HepG2 (cell line): Measurements from ENCODE around the gene DAB2IP.

ENCODE experiments used
- FOSL1 ChIP-seq: sonication (generic); formaldehyde crosslinking; IDR thresholded peaks from 2 replicates; pipeline ENCODE4 v1.9.0; 2021; ENCODE audit warnings: missing genetic modification reagents, borderline replicate concordance
- FOXA1 ChIP-seq, 2 experiments: fragments of 450-650 bp in 1 of 2; sonication (generic) in 1 of 2; formaldehyde crosslinking in 1 of 2; IDR thresholded peaks; 2 replicates each; pipeline versions ENCODE4 v1.4.0 to v1.6.1; 2016 to 2020; ENCODE audit warnings: missing genetic modification reagents in 1 of 2
- GABPA ChIP-seq, 2 experiments: IDR thresholded peaks; 2 replicates each; pipeline ENCODE4 v1.6.1; 2011 to 2016; ENCODE audit warnings: low read depth in 2 of 2, low read length in 1 of 2, missing biosample characterization in 1 of 2, missing genetic modification characterization in 1 of 2
- JUNB ChIP-seq: sonication (generic); formaldehyde crosslinking; IDR thresholded peaks from 2 replicates; pipeline ENCODE4 v1.8.0; 2022; ENCODE audit warnings: missing genetic modification reagents, mild to moderate bottlenecking, borderline replicate concordance
- KLF9 ChIP-seq: IDR thresholded peaks from 2 replicates; pipeline ENCODE4 v1.6.1; 2016; ENCODE audit warnings: low read depth
- NR3C1 ChIP-seq: sonication (generic); formaldehyde crosslinking; IDR thresholded peaks from 2 replicates; pipeline ENCODE4 v1.4.0; 2020; ENCODE audit warnings: missing genetic modification reagents
- POLR2A ChIP-seq, 2 experiments: IDR thresholded peaks; 2 replicates each; pipeline ENCODE4 v1.6.1; 2011; ENCODE audit warnings: low read depth in 2 of 2, low read length in 2 of 2, mild to moderate bottlenecking in 1 of 2, moderate library complexity in 1 of 2; ENCODE audit not compliant: insufficient read depth in 1 of 2
- TCF12 ChIP-seq, 2 experiments: fragments of 450-650 bp in 1 of 2; sonication (generic) in 1 of 2; formaldehyde crosslinking in 1 of 2; IDR thresholded peaks; 2 replicates each; pipeline versions ENCODE4 v1.6.1 to v1.8.0; 2017 to 2022; ENCODE audit warnings: antibody characterized with exemption in 1 of 2, mild to moderate bottlenecking in 1 of 2, missing genetic modification reagents in 1 of 2, moderate library complexity in 1 of 2
- ZGPAT ChIP-seq: IDR thresholded peaks from 2 replicates; pipeline ENCODE4 v1.6.1; 2016; ENCODE audit warnings: mild to moderate bottlenecking
- ZNF547 ChIP-seq: sonication (generic); formaldehyde crosslinking; IDR thresholded peaks from 2 replicates; pipeline ENCODE4 v1.5.1; 2020; ENCODE audit warnings: mild to moderate bottlenecking, missing genetic modification reagents

- TF ChIP-seq FOXA1 (IDR thresholded peaks at IDR 0.05) (no peak), FOXA1 (CRISPR knock-in tag; IDR thresholded peaks at IDR 0.05) (no peak), JUNB (no peak), GABPA (IDR thresholded peaks at IDR 0.05; ENCODE audit: low read depth, low read length) (no peak), GABPA (CRISPR knock-in tag; IDR thresholded peaks at IDR 0.05; ENCODE audit: low read depth) (no peak), ZNF547 (CRISPR knock-in tag) (no peak), KLF9 (no peak), POLR2A (IDR thresholded peaks at IDR 0.05; ENCODE audit: insufficient read depth in 1 of 2, low read depth in 2 of 2, low read length in 2 of 2) (no peak), NR3C1 (no peak), FOSL1 (CRISPR knock-in tag) (no peak), TCF12 (IDR thresholded peaks at IDR 0.05) (no peak), TCF12 (CRISPR knock-in tag; IDR thresholded peaks at IDR 0.05) (no peak), ZGPAT (CRISPR knock-in tag) (no peak)
Observed at GRCh38 chr9:121699571-121700164, 48.2 kb downstream of the DAB2IP start.
